ENCODE measurements around the gene TMEM239. TPM values are rescaled to one million over a fixed set of nuclear protein-coding genes. Genes with fewer than 3 reads are reported as not detected.

The TMEM239 gene
- total RNA-seq, 1 experiment from 2014 or later: not detected

DNA sequence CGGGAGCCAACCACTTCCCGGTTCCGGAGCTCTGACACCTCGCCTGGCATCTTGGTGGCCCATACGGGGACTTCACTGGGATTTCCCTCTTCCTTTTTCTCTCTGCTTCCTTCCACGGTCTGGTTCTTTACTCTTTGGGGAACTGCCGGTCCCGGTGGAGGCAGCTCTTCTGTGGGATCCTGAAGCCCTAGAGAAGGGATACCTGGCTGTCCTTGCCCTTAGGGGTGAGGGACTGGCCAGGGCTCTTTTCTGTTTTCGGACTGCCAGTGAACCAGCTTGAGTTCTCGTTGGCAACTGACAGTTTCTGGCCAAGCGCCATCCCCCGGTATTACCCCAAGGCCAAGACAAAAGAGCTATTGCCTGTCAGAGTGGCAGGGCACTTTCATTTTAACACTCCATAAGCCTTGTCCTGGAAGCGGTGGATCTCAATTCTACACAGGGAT is 14.9 kb upstream of the TMEM239 start:
- Histone ChIP-seq H3K9me3 (ENCODE audit: insufficient read depth, low read depth) (no peaks in the 10 kb centered on the region), H2AFZ (no peak overlapping the region), H3K9me2 (ENCODE audit: insufficient read depth) (no peaks in the 10 kb centered on the region), H3K4me1 (replicated peaks; ENCODE audit: insufficient read depth) (no peaks in the 10 kb centered on the region), H3K79me2 (ENCODE audit: low read depth) (no peaks in the 10 kb centered on the region), H4K20me1 (ENCODE audit: insufficient read depth) (no peaks in the 10 kb centered on the region), H3K36me3 (ENCODE audit: low read depth) (no peaks in the 10 kb centered on the region), H3K4me3 (no peak overlapping the region), H3F3A (ENCODE audit: insufficient read depth, low read depth) (no peaks in the 10 kb centered on the region), H3K27ac (no peak overlapping the region), H3K27me3 (ENCODE audit: insufficient read depth, low read depth) (peaks cover 27% of the 10 kb centered on the region), H3K4me2 (no peak overlapping the region)
- DNase-seq: no peak
- TF ChIP-seq CTCF (conservative IDR thresholded peaks at IDR 0.05) (no peak), EZH2 (IDR thresholded peaks at IDR 0.05; ENCODE audit: low read depth) (no peak)
- POLR2A ChIA-PET (ENCODE audit: unreplicated experiment): no interaction called here
- CTCF ChIA-PET: no interaction called here
- BruUV-seq (replicated peaks): no TSS peak
- intact Hi-C loops (cut with micrococcal nuclease; ENCODE audit: unreplicated experiment): no loop called here

DNA sequence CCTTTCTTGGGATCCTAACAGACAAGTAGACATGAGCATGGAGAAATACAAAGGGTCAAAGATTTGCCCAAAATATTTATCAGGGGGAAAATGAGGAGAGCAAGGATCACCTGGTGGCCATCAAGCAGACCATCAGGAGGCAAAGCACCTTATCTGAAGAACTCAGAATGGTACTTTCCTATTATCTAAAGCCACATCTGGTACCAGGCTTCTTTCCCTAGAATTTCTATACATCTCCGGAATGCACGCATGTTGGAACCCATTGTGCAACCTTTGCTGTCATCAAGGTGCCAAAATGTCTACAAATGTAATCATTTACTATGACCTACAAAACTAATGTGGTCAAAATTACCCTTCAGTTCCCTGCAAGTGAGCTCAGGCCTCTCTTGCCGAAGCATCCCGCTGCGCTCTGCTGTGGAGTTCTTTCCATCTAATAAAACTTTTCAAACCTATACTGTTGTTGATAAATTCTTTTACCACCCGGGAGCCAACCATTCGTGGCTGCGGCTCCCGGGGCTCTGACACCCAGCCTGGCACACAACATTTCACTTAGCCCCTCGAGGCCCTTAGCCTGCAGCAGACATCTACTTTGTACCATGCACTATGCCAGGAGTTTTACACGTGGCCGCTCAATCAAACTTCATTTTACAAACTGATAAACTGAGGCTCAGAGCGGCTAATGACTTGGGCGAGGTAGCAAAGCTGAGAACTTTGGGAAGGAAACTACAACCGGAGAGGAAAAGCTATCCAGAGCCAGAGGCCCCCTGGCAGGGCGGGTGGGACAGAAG is 11.9 kb upstream of the TMEM239 start:
- no peaks in the 10 kb centered on the region for H3K4me1 ChIP-seq (replicated peaks; ENCODE audit: insufficient read depth)
- H3K4me3 ChIP-seq: no peak overlapping the region
- ChIA-PET POLR2A (ENCODE audit: unreplicated experiment) (no interaction called here), CTCF (no interaction called here)
- H4K20me1 ChIP-seq (ENCODE audit: insufficient read depth): no peaks in the 10 kb centered on the region
- H3K4me2 ChIP-seq: no peak overlapping the region
- H3K9me2 ChIP-seq (ENCODE audit: insufficient read depth): no peaks in the 10 kb centered on the region
- H2AFZ ChIP-seq: no peak overlapping the region
- peaks cover 29% of the 10 kb centered on the region for H3K27me3 ChIP-seq (ENCODE audit: insufficient read depth, low read depth)
- H3K27ac ChIP-seq: no peak overlapping the region
- no TSS peak for BruUV-seq (replicated peaks)
- TF ChIP-seq EZH2 (IDR thresholded peaks at IDR 0.05; ENCODE audit: low read depth) (no peak), CTCF (conservative IDR thresholded peaks at IDR 0.05) (no peak)
- no peak for DNase-seq
- no peaks in the 10 kb centered on the region for H3K9me3 ChIP-seq (ENCODE audit: insufficient read depth, low read depth)
- no peaks in the 10 kb centered on the region for H3K79me2 ChIP-seq (ENCODE audit: low read depth)
- H3K36me3 ChIP-seq (ENCODE audit: low read depth): no peaks in the 10 kb centered on the region
- intact Hi-C loops (cut with micrococcal nuclease; ENCODE audit: unreplicated experiment): no loop called here
- no peaks in the 10 kb centered on the region for H3F3A ChIP-seq (ENCODE audit: insufficient read depth, low read depth)

DNA sequence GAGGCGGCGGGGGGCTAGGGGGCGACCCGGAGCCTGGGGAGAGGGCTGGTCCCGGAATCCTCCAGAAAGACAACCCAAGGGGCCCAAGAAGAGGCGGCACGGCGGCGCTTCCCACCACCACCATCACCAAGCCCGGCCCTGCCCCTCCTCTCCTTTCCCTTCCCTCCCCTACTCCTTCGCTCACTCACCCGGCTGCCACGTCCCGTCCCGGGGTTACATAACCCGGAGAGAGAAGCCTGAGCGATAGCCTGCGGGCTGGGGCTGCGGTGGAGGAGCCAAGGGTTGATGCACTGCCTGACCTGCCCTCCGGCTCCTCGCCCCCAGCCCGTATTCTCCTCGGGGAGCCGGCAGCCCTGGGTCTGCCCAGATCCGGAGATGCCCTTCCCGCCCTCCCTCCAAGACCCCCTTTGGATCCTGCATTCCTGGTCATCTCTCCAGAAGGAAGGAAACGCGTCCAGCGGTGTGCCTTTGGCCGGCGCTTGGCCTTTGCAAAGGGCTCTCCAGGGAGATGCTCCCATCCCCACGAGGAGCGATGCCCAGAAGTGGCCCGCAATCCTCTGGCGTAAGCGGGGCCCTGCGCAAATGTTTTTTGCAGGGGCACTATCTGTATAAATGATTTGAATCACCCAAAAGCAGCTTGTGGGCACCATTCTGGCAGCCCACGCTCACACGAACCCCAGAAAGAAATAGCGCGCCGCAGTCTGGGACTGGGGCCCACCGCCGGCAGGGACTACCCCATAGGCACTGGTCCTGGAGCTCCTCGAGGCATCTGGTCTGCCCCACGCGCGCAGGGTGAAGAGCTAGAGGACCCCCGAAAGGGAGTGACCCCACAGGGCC is 11.1 kb upstream of the TMEM239 start:
- DNase-seq: no peak
- no peaks in the 10 kb centered on the region for H3K36me3 ChIP-seq (ENCODE audit: low read depth)
- no peak for TF ChIP-seq CTCF (conservative IDR thresholded peaks at IDR 0.05)
- TF ChIP-seq EZH2 (IDR thresholded peaks at IDR 0.05; ENCODE audit: low read depth): no peak
- no TSS peak for BruUV-seq (replicated peaks)
- no peak overlapping the region for H3K4me3 ChIP-seq
- no peaks in the 10 kb centered on the region for H3K4me1 ChIP-seq (replicated peaks; ENCODE audit: insufficient read depth)
- no peak overlapping the region for H3K4me2 ChIP-seq
- no peaks in the 10 kb centered on the region for H3K79me2 ChIP-seq (ENCODE audit: low read depth)
- H3F3A ChIP-seq (ENCODE audit: insufficient read depth, low read depth): no peaks in the 10 kb centered on the region
- H3K9me3 ChIP-seq (ENCODE audit: insufficient read depth, low read depth): no peaks in the 10 kb centered on the region
- H3K27ac ChIP-seq: no peak overlapping the region
- no peak overlapping the region for H2AFZ ChIP-seq
- ChIA-PET CTCF (no interaction called here), POLR2A (ENCODE audit: unreplicated experiment) (no interaction called here)
- H4K20me1 ChIP-seq (ENCODE audit: insufficient read depth): no peaks in the 10 kb centered on the region
- no peaks in the 10 kb centered on the region for H3K9me2 ChIP-seq (ENCODE audit: insufficient read depth)
- peaks cover 29% of the 10 kb centered on the region for H3K27me3 ChIP-seq (ENCODE audit: insufficient read depth, low read depth)
- intact Hi-C loops (cut with micrococcal nuclease; ENCODE audit: unreplicated experiment): no loop called here
